HG02610 (cell line): Measurements from ENCODE around the gene DNAH1.

Experiments used
- ATAC-seq: cut with Tn5 transposase; IDR thresholded peaks from one replicate; pipeline ENCODE4 v1.9.1; 2021; ENCODE audit warnings: mild to moderate bottlenecking, moderate library complexity; ENCODE audit not compliant: unreplicated experiment

The DNAH1 gene

GRCh38 chr3:52401021-52401420 lies 84.9 kb downstream of the DNAH1 start:
- ATAC-seq: no peak

- no peak for ATAC-seq
Observed at GRCh38 chr3:52401551-52401950, 85.4 kb downstream of the DNAH1 start.

GRCh38 chr3:52402101-52402521 lies 86.0 kb downstream of the DNAH1 start:
- no peak for ATAC-seq

GRCh38 chr3:52402706-52403270 lies 86.7 kb downstream of the DNAH1 start:
- no peak for ATAC-seq

- ATAC-seq: no peak
Observed at GRCh38 chr3:52403271-52403841, 87.2 kb downstream of the DNAH1 start.

GRCh38 chr3:52403955-52404354 lies 87.8 kb downstream of the DNAH1 start:
- no peak for ATAC-seq

- no peak for ATAC-seq
Observed at GRCh38 chr3:52404391-52404790, 88.3 kb downstream of the DNAH1 start.

GRCh38 chr3:52405066-52405465 lies 88.9 kb downstream of the DNAH1 start:
- ATAC-seq: no peak

- no peak for ATAC-seq
Observed at GRCh38 chr3:52405601-52406110, 89.5 kb downstream of the DNAH1 start.

- no peak for ATAC-seq
Observed at GRCh38 chr3:52406231-52406661, 90.1 kb downstream of the DNAH1 start.

GRCh38 chr3:52406791-52407510 lies 90.8 kb downstream of the DNAH1 start:
- no peak for ATAC-seq

- ATAC-seq: no peak
Observed at GRCh38 chr3:52407779-52408178, 91.7 kb downstream of the DNAH1 start.

- no peak for ATAC-seq
Observed at GRCh38 chr3:52408466-52408865, 92.3 kb downstream of the DNAH1 start.

- ATAC-seq: no peak
Observed at GRCh38 chr3:52415800-52416199, 99.7 kb downstream of the DNAH1 start.

- ATAC-seq: no peak
Observed at GRCh38 chr3:52420388-52420787, 104.3 kb downstream of the DNAH1 start.

- ATAC-seq: no peak
Observed at GRCh38 chr3:52422669-52423068, 106.5 kb downstream of the DNAH1 start.

- ATAC-seq: no peak
Observed at GRCh38 chr3:52423173-52423572, 107.1 kb downstream of the DNAH1 start.

GRCh38 chr3:52428151-52429005 lies 112.3 kb downstream of the DNAH1 start:
- ATAC-seq: no peak

GRCh38 chr3:52429031-52429430 lies 112.9 kb downstream of the DNAH1 start:
- ATAC-seq: no peak

GRCh38 chr3:52429779-52430415 lies 113.8 kb downstream of the DNAH1 start:
- no peak for ATAC-seq

GRCh38 chr3:52430416-52430810 lies 114.3 kb downstream of the DNAH1 start:
- no peak for ATAC-seq
